Neural cell (in vitro differentiated cells): Measurements from ENCODE around the gene HDGFL2. TPM values are rescaled to one million over a fixed set of nuclear protein-coding genes. Genes with fewer than 3 reads are reported as not detected.

Experiments
- H2AFZ ChIP-seq: fragments of 200-600, 300-800 bp; sonication (generic), shearing (Covaris generic); 2 replicates; pipeline ENCODE4 v1.6.0; 2014; ENCODE audit warnings: low read depth, mild to moderate bottlenecking, antibody characterized with exemption, low read length, moderate library complexity
- H3F3A ChIP-seq: fragments of 200-600 bp; shearing (Covaris generic); 2 replicates; pipeline ENCODE4 v1.6.1; 2016; ENCODE audit warnings: mild to moderate bottlenecking, moderate library complexity, mixed read lengths, antibody characterized with exemption, low read length; ENCODE audit not compliant: insufficient read depth, poor library complexity, severe bottlenecking
- H3K27ac ChIP-seq: fragments of 200-600, 300-800 bp; sonication (generic), shearing (Covaris generic); 2 replicates; pipeline ENCODE4 v1.5.1; 2014; ENCODE audit warnings: mild to moderate bottlenecking, low read length, moderate library complexity
- H3K27me3 ChIP-seq: fragments of 300-800, 200-600 bp; sonication (generic), shearing (Covaris generic); 2 replicates; pipeline ENCODE4 v1.6.0; 2014; ENCODE audit warnings: mild to moderate bottlenecking, low read depth, low read length, moderate library complexity; ENCODE audit not compliant: insufficient read depth
- H3K36me3 ChIP-seq: fragments of 300-800, 200-600 bp; sonication (generic), shearing (Covaris generic); 2 replicates; pipeline ENCODE4 v1.5.1; 2014; ENCODE audit warnings: mild to moderate bottlenecking, antibody characterized with exemption, low read length, moderate library complexity; ENCODE audit not compliant: insufficient read depth
- H3K4me2 ChIP-seq: fragments of 300-800, 200-600 bp; sonication (generic), shearing (Covaris generic); 2 replicates; pipeline ENCODE4 v1.6.0; 2014; ENCODE audit warnings: mild to moderate bottlenecking, low read length
- H3K4me3 ChIP-seq: fragments of 300-800, 200-600 bp; sonication (generic), shearing (Covaris generic); 2 replicates; pipeline ENCODE4 v1.5.1; 2014; ENCODE audit warnings: mild to moderate bottlenecking, low read length, moderate library complexity
- H3K79me2 ChIP-seq: fragments of 200-600 bp; shearing (Covaris generic); replicated peaks from 2 replicates; pipeline ENCODE4 v1.6.0; 2014; ENCODE audit warnings: mild to moderate bottlenecking, low read length, moderate library complexity; ENCODE audit not compliant: insufficient read depth
- H3K9ac ChIP-seq: fragments of 300-800, 200-600 bp; sonication (generic), shearing (Covaris generic); 2 replicates; pipeline ENCODE4 v1.6.1; 2016; ENCODE audit warnings: mild to moderate bottlenecking, low read length, mixed read lengths
- H3K9me2 ChIP-seq: fragments of 200-600 bp; shearing (Covaris generic); 2 replicates; pipeline ENCODE4 v1.6.1; 2016; ENCODE audit warnings: mild to moderate bottlenecking, low read length, mixed read lengths; ENCODE audit not compliant: insufficient read depth
- H3K9me3 ChIP-seq: fragments of 200-600, 300-800 bp; sonication (generic), shearing (Covaris generic); 2 replicates; pipeline ENCODE4 v1.6.1; 2016; ENCODE audit warnings: mild to moderate bottlenecking, mixed run types, low read length, moderate library complexity, mixed read lengths
- H4K20me1 ChIP-seq: fragments of 200-600 bp; shearing (Covaris generic); 2 replicates; pipeline ENCODE4 v1.6.1; 2016; ENCODE audit warnings: mild to moderate bottlenecking, mixed run types; ENCODE audit not compliant: insufficient read depth
- EP300 ChIP-seq: fragments of 450-650 bp; conservative IDR thresholded peaks from 2 replicates; pipeline ENCODE4 v1.6.1; 2014; ENCODE audit warnings: antibody characterized with exemption, mild to moderate bottlenecking, moderate library complexity; ENCODE audit not compliant: poor library complexity, severe bottlenecking
- EZH2 ChIP-seq: fragments of 200-600, 300-800 bp; shearing (Covaris generic), sonication (generic); IDR thresholded peaks from 2 replicates; pipeline ENCODE4 v1.6.1; 2014; ENCODE audit warnings: antibody characterized with exemption, low read length, borderline replicate concordance, mild to moderate bottlenecking; ENCODE audit not compliant: insufficient read depth, poor library complexity, severe bottlenecking
- MXI1 ChIP-seq: fragments of 450-650 bp; conservative IDR thresholded peaks from 2 replicates; pipeline ENCODE4 v1.6.1; 2014; ENCODE audit warnings: antibody characterized with exemption, mild to moderate bottlenecking; ENCODE audit not compliant: poor library complexity, severe bottlenecking
- POLR2AphosphoS5 ChIP-seq: IDR thresholded peaks from 2 replicates; pipeline ENCODE4 v1.6.1; 2012
- RAD21 ChIP-seq: fragments of 450-650 bp; conservative IDR thresholded peaks from 2 replicates; pipeline ENCODE4 v1.6.1; 2014; ENCODE audit warnings: antibody characterized with exemption, mild to moderate bottlenecking, moderate library complexity
- REST ChIP-seq: IDR thresholded peaks from 2 replicates; pipeline ENCODE4 v1.6.1; 2012; ENCODE audit warnings: borderline replicate concordance
- SMC3 ChIP-seq: fragments of 450-650 bp; conservative IDR thresholded peaks from 2 replicates; pipeline ENCODE4 v1.6.1; 2014; ENCODE audit warnings: antibody characterized with exemption, mild to moderate bottlenecking, moderate library complexity; ENCODE audit not compliant: poor library complexity
- TAF1 ChIP-seq: IDR thresholded peaks from 2 replicates; pipeline ENCODE4 v1.6.1; 2012; ENCODE audit warnings: low read depth
- polyA plus RNA-seq: library from polyadenylated mRNA; depleted of rRNA; stranded (reverse); fragments of >200 nt; gene quantifications from 2 replicates; pipeline ENCODE4 v1.2.3, GENCODE V29; 2014
- TF ChIP-seq, protein P1 (sequence below): fragments of 450-650 bp; IDR thresholded peaks from 2 replicates; pipeline ENCODE4 v1.5.1; 2014; ENCODE audit warnings: antibody characterized with exemption, mild to moderate bottlenecking, moderate library complexity; ENCODE audit not compliant: poor library complexity, severe bottlenecking

Gene HDGFL2
- polyA plus RNA-seq, 1 donor from 2014 or later: 79.7 TPM

DNA sequence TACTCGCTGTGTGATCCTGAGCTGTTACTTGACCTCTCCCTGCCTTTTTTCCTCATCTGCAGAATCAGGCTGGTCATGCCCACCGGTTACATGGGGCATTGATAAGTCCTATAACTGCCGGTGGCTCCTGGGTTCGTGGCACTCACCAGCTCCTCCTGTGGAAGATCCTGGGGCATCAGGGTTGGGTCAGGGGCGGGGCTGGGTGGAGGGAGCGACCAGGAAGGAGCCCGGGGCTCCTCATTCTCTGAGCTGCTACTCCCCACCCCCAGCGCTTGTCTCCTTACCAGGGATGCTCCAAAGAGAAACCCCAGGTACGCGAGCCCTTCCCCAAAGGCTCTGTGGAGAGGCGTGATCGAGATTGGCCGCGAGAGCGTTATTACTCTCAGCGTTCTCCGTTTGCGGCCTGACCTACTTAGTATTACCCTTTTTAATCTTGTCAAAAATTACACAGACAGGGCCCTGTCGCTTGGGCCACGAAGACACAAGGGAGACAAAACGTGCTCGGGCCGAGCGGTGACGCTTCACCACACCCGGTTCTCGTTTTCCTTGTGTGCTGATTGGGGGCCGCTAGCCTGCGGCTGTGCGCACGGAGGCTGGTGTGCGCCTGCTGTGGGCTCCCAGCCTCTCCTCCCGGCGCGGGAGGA is 10.7 kb downstream of the HDGFL2 start:
- no peaks in the 10 kb centered on the region for H3K79me2 ChIP-seq
- no peak overlapping the region for H3K27ac ChIP-seq
- no peak overlapping the region for H2AFZ ChIP-seq
- no peak overlapping the region for H3K4me3 ChIP-seq
- H3K4me2 ChIP-seq: no peak overlapping the region
- no peaks in the 10 kb centered on the region for H3K36me3 ChIP-seq
- H3K9ac ChIP-seq: no peak overlapping the region
- H4K20me1 ChIP-seq: no peaks in the 10 kb centered on the region
- no peaks in the 10 kb centered on the region for H3F3A ChIP-seq
- H3K27me3 ChIP-seq: no peaks in the 10 kb centered on the region
- H3K9me2 ChIP-seq: no peaks in the 10 kb centered on the region
- TF ChIP-seq REST: no peak
- no peak for TF ChIP-seq RAD21
- TF ChIP-seq EP300: no peak
- TF ChIP-seq MXI1: no peak
- TF ChIP-seq POLR2AphosphoS5: no peak
- no peak for TF ChIP-seq TAF1
- no peak for TF ChIP-seq SMC3
- TF ChIP-seq EZH2: no peak
- TF ChIP-seq, protein P1, sequence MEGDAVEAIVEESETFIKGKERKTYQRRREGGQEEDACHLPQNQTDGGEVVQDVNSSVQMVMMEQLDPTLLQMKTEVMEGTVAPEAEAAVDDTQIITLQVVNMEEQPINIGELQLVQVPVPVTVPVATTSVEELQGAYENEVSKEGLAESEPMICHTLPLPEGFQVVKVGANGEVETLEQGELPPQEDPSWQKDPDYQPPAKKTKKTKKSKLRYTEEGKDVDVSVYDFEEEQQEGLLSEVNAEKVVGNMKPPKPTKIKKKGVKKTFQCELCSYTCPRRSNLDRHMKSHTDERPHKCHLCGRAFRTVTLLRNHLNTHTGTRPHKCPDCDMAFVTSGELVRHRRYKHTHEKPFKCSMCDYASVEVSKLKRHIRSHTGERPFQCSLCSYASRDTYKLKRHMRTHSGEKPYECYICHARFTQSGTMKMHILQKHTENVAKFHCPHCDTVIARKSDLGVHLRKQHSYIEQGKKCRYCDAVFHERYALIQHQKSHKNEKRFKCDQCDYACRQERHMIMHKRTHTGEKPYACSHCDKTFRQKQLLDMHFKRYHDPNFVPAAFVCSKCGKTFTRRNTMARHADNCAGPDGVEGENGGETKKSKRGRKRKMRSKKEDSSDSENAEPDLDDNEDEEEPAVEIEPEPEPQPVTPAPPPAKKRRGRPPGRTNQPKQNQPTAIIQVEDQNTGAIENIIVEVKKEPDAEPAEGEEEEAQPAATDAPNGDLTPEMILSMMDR: no peak
- H3K9me3 ChIP-seq: no peaks in the 10 kb centered on the region

- Histone ChIP-seq H3K4me2 (no peak overlapping the region), H3K4me3 (no peak overlapping the region), H3K9ac (no peak overlapping the region), H3K9me2 (no peaks in the 10 kb centered on the region), H3K27me3 (no peaks in the 10 kb centered on the region), H2AFZ (no peak overlapping the region), H3K9me3 (no peaks in the 10 kb centered on the region), H4K20me1 (no peaks in the 10 kb centered on the region), H3F3A (no peaks in the 10 kb centered on the region), H3K36me3 (no peaks in the 10 kb centered on the region), H3K27ac (no peak overlapping the region), H3K79me2 (no peaks in the 10 kb centered on the region)
- no peak for TF ChIP-seq RAD21
- TF ChIP-seq REST: no peak
- no peak for TF ChIP-seq EZH2
- no peak for TF ChIP-seq EP300
- TF ChIP-seq, protein P1: no peak
- no peak for TF ChIP-seq MXI1
- TF ChIP-seq POLR2AphosphoS5: no peak
- TF ChIP-seq SMC3: no peak
- TF ChIP-seq TAF1: no peak
These were observed 11.3 kb downstream of the HDGFL2 start for GRCh38 chr19:4483385-4483784.
